GM20000 (cell line): ENCODE data around the gene GPHA2.

Source experiments
- DNase-seq: peaks from one replicate; pipeline ENCODE4 v3.0.0; 2012; ENCODE audit warnings: low spot score
- CTCF ChIP-seq: IDR thresholded peaks from 2 replicates; pipeline ENCODE4 v1.5.1; 2012; ENCODE audit warnings: mild to moderate bottlenecking, control low read depth; ENCODE audit errors: extremely low read depth, missing control alignments

Gene GPHA2

DNA sequence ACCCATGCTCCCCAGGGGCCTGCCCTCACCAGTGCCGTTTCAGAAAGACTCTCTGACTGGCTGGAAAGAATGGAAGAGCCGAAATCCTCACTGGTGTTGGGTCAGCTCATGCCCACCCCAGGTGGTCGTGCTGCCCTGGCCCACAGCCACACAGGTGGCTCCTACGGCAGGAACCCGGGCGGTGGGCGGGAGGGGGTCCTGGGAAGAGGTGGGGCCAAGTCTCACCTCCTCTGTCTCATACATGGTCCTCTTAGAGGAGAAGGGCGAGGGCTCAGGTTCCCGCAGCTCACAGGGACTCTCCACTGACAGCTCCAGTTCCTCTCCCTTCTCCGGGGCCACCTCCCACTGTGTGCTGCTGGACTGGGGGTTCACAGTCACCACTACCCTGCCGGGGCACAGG is 26.9 kb downstream of the GPHA2 start:
- no peak for TF ChIP-seq CTCF
- no peak for DNase-seq

DNA sequence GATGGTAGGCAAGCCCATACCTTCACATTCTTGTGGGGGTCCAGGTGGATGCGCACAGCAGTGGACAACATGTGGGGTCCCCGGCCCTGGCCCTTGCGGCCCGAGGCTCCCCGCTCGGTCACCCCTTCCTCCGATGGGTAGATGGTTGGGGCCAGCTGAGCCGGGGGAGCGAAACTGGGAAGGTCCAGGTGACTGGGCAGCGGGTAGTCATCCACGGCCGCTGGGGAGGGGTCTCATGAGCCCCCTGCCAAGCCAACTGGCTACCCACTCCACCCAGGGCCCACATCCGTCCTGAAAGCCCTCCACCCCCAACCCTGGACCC is 29.4 kb downstream of the GPHA2 start:
- DNase-seq = no peak
- no peak for TF ChIP-seq CTCF

GRCh38 chr11:64905516-64906313 is 30.0 kb downstream of the GPHA2 start:
- no peak for TF ChIP-seq CTCF
- no peak for DNase-seq

DNA sequence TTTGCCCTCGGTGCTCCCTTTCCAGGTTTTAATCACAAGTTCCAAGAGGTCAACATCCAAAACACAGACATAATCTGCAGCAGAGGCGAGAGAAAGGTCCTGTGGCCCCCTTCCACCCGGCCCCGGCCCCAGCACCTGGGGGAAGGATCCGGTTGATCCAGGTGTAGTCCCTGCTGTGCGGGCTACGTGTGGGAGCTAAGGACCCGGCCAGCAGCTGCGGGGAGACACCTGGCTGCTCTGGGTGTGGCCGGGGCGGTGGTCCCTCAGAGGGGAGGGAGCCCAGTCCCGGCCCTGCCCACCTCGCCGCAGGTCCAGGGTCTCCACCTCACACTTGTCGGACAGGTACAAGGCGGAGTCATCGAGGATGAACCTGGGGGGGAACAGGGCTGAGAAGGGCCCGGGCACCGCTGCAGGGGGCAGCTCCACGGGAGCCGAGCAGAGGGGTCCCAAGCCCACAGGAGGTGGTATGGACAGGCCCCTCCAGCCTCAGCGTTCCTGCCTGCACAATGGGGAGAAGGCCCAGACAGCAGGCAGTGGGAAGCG is 32.3 kb downstream of the GPHA2 start:
- no peak for TF ChIP-seq CTCF
- no peak for DNase-seq

DNA sequence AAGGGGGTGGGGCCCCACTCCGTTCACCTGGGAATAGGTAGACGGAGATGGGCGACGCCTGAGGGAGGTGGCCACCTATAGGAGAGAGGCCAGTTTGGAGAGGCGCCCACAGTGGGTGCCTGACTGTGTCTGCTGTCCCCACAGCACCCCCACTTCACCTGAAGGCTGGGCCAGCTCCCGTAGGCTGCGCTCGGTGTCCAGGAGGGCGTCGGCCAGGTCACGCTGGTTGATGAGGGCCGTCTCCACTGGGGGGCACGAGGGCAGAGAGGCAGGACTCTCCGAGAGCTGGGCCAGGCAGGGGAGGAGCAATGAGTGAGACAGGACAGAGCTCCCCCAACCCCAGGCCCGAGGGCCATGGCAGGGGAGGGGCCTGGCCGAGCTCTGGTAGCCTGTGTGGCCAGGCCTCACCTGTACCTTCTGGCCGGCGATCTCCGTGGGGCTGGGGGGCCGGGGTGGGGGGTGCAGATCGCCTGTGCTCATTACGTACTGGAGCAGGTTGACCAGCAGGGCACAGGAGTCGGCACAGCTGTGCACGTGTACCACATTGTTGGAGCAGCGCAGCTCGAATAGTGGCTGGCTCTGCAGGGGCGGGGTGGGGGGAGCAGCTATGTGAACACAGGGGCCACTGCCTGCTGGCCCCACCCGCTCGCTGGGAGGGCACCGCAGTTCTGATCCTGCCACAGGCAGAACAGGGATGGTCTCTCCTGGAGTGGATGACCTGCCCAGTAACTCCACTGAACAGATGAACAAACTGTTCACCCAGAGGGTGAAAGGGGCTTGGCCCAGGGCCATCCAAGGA is 33.4 kb downstream of the GPHA2 start:
- DNase-seq = no peak
- no peak for TF ChIP-seq CTCF

- no peak for TF ChIP-seq CTCF
- no peak for DNase-seq
Observed at GRCh38 chr11:64900774-64901173, 34.9 kb downstream of the GPHA2 start.

DNA sequence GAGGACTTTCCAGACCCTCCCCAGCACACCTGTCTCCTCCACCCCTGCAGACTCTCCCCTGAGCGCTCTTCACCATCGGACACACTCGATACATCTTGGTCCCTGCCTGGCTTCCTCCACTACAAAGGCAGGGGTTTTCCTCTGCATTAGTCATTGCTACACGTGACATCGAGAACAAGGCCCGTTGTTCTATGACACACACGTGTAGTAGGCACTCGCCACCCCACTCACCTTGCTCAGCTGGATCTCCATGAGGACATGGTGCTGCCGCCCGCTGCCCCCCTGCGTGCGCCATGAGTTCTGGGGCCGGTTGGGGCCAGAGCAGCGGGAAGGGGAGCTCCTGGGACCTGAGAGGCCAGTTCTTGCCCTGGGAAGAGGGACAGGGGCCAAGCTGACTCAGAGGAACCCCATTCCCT is 35.4 kb downstream of the GPHA2 start:
- peak; percentile 80 for DNase-seq
- TF ChIP-seq CTCF = no peak
